ENCODE measurements around the gene CLMP.

The CLMP gene

GRCh38 chr11:123195188-123196059, at the start of gene CLMP:
Gene CLMP, minus strand, starts transcription at chr11:123195248. Its CDS starts 308 bp downstream, at chr11:123194940.
- no peak for DNase-seq (ENCODE audit: low read depth)

- no peak for DNase-seq (ENCODE audit: low read depth)
Observed at GRCh38 chr11:123241874-123242543, 47.0 kb upstream of the CLMP start.

GRCh38 chr11:123241294-123241693, 46.2 kb upstream of the CLMP start:
- no peak for DNase-seq (ENCODE audit: low read depth)

GRCh38 chr11:123239191-123240150, 44.4 kb upstream of the CLMP start:
- no peak for DNase-seq (ENCODE audit: low read depth)

GRCh38 chr11:123238297-123238696, 43.2 kb upstream of the CLMP start:
- no peak for DNase-seq (ENCODE audit: low read depth)

GRCh38 chr11:123236879-123237278, 41.8 kb upstream of the CLMP start:
- DNase-seq (ENCODE audit: low read depth): no peak

GRCh38 chr11:123235656-123236261, 40.7 kb upstream of the CLMP start:
- no peak for DNase-seq (ENCODE audit: low read depth)

- peak; percentile 29 for DNase-seq (ENCODE audit: low read depth)
Observed at GRCh38 chr11:123235117-123235655, 40.1 kb upstream of the CLMP start.

GRCh38 chr11:123233975-123234334, 38.9 kb upstream of the CLMP start:
- DNase-seq (ENCODE audit: low read depth): no peak

- no peak for DNase-seq (ENCODE audit: low read depth)
Observed at GRCh38 chr11:123233280-123233974, 38.4 kb upstream of the CLMP start.

GRCh38 chr11:123231777-123232176, 36.7 kb upstream of the CLMP start:
- no peak for DNase-seq (ENCODE audit: low read depth)

GRCh38 chr11:123231256-123231655, 36.2 kb upstream of the CLMP start:
- no peak for DNase-seq (ENCODE audit: low read depth)

- no peak for DNase-seq (ENCODE audit: low read depth)
Observed at GRCh38 chr11:123230346-123230745, 35.3 kb upstream of the CLMP start.

GRCh38 chr11:123228496-123229163, 33.6 kb upstream of the CLMP start:
- no peak for DNase-seq (ENCODE audit: low read depth)

GRCh38 chr11:123227763-123228495, 32.9 kb upstream of the CLMP start:
- DNase-seq (ENCODE audit: low read depth): no peak

- DNase-seq (ENCODE audit: low read depth): no peak
Observed at GRCh38 chr11:123221584-123221983, 26.5 kb upstream of the CLMP start.

GRCh38 chr11:123221096-123221561, 26.1 kb upstream of the CLMP start:
- DNase-seq (ENCODE audit: low read depth): no peak

GRCh38 chr11:123219066-123219690, 24.1 kb upstream of the CLMP start:
- DNase-seq (ENCODE audit: low read depth): no peak

GRCh38 chr11:123218451-123218850, 23.4 kb upstream of the CLMP start:
- DNase-seq (ENCODE audit: low read depth): no peak

Data from stimulated activated CD8-positive, alpha-beta memory T cell treated with anti-CD3 and anti-CD28 coated beads, Interleukin-4, amount 100 ng/mL, for 24 hours (primary cell).